ENCODE results near the gene TBX1. TPM values are rescaled to one million over a fixed set of nuclear protein-coding genes. Genes with fewer than 3 reads are reported as not detected.
A peak's percentile ranks its signal among the peaks of the same experiment; 100 is the strongest.

Gene TBX1
- total and polyA plus RNA-seq, 4 donors: 1.1 to 7.8 (median 4.0) TPM

DNA sequence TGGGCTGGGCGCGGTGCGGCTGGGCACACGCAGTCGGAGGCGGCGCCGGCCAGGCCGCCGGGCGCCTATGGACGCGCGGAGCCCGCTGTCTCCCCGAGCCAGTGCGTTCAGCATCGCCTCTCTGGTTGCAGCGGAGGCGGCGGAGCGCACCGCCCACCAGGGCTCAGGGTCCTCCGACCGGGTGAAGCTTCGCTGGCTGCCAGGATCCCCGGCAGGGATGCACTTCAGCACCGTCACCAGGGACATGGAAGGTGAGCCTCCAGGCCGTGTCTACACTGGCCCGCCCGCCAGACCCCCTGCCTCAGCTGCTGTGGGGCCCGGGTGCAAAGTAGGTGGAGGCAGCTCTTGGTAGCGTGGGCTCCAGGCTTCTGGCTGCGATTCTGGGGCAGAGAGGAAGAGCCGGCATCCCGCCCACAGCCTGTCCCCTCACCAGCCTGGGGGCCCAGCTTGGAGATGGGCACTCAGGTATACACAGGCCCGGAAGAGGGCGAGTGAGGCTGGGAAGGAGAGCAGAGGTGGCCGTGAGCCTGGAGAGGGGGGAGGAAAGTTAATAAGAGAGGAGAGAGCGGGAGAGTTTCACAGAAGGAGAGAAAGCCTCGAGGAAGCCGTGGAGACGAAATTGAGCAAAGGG lies 1.0 kb upstream of the TBX1 start:
- intact Hi-C loops (cut with DNase I): no loop called here
- Histone ChIP-seq H3K27ac (ENCODE audit: low read depth in 1 of 2, low read length in 2 of 2) (no peak overlapping the region), H3K27me3 (ENCODE audit: control insufficient read depth in 1 of 2, insufficient read depth in 2 of 2, low read length in 1 of 2) (no peaks in the 10 kb centered on the region), H3K4me1 (ENCODE audit: control insufficient read depth in 1 of 2, insufficient read depth in 2 of 2, low read length in 2 of 2) (no peaks in the 10 kb centered on the region), H3K4me3 (ENCODE audit: low read length in 2 of 2) (no peak overlapping the region), H3K9me3 (ENCODE audit: control insufficient read depth, low read length) (no peaks in the 10 kb centered on the region), H3K36me3 (ENCODE audit: control insufficient read depth in 1 of 2, insufficient read depth in 2 of 2, low read length in 1 of 2) (no peaks in the 10 kb centered on the region)
- DNase-seq: no peak
- no peak for ATAC-seq (ENCODE audit: low FRiP score)
- WGBS, 2 donors: 15 to 18% methylated on average over 40 to 43 of the region's 43 CpGs

DNA sequence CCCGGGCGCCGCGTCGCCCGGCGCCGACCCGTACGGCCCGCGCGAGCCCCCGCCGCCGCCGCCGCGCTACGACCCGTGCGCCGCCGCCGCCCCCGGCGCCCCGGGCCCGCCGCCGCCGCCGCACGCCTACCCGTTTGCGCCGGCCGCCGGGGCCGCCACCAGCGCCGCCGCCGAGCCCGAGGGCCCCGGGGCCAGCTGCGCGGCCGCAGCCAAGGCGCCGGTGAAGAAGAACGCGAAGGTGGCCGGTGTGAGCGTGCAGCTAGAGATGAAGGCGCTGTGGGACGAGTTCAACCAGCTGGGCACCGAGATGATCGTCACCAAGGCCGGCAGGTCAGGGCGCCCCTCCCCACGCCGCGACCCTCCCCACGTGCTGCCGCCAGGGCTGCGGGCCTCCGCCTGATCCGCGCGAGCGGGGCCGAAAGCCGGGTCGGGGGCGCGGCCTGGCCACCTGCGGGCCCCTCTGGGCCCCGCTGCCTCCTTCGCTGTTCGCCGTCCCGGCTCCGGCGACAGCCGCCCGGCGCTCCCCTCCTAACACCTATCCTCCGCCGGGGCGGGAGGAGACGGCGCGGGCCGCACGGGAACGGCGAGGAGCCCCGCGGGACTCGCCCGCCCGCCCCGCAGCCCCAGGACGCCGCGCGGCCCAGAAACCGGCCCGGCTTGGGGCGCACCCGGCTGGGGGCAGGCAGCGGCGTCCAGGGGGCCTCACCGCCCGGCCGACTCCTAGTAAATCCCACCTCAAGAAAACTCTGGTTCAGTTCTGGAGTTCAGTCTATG lies 560 bp downstream of the TBX1 start:
- 19 to 35% methylated on average over 49 to 117 of the region's 117 CpGs for WGBS, 2 donors
- H3K36me3 ChIP-seq (ENCODE audit: control insufficient read depth in 1 of 2, insufficient read depth in 2 of 2, low read length in 1 of 2): no peaks in the 10 kb centered on the region
- peak overlapping the region; percentile 6 to 27 for H3K4me3 ChIP-seq (ENCODE audit: low read length in 2 of 2)
- no peak overlapping the region for H3K27ac ChIP-seq (ENCODE audit: low read depth in 1 of 2, low read length in 2 of 2)
- intact Hi-C loops (cut with DNase I): no loop called here
- H3K9me3 ChIP-seq (ENCODE audit: control insufficient read depth, low read length): no peaks in the 10 kb centered on the region
- DNase-seq (no peak), ATAC-seq (ENCODE audit: low FRiP score) (no peak)
- no peaks in the 10 kb centered on the region for H3K27me3 ChIP-seq (ENCODE audit: control insufficient read depth in 1 of 2, insufficient read depth in 2 of 2, low read length in 1 of 2)
- H3K4me1 ChIP-seq (ENCODE audit: control insufficient read depth in 1 of 2, insufficient read depth in 2 of 2, low read length in 2 of 2): no peaks in the 10 kb centered on the region

DNA sequence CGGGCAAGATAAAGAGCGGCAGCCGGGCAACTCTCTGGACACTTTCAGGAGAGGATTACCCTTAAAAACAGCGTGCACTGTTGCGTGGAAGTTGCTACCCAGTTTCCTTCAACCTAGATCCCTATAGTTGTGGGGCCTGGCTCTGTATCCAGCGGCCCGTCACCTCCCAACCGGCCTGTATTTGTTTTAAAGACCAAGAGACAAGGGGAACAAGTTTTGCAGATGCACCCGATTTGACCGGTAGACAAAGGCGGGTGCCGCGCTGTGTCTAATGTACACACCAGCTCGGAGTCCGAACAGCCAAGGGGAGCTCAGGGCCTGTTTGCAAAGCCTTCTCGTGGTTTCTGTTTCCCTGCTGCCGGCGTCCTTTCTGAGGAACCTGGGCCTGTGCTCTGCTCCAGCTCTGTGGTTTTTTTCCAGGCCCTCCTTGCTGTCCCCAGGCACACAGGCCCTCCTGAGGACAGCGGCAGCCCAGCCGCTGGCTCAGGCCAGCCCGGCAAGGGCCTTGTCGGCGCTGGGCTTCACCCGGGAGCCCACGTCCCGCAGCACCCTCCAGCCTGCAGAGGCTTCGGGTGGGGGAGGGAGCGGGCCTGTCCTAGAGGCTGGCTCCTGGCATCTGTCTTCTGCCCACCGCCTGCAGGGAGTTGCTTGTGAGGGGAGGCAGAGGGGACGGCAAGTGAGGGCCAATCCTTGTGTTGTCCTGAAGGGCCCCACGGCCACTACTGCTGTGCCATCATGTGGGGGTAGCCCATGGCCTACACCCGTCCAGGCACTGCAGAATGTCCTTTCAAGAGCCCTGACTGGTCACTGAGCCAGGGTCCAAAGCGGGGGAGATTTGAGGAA lies 1.4 kb downstream of the TBX1 start:
- WGBS, 2 donors: 90% methylated on average over 33 of the region's 33 CpGs
- Histone ChIP-seq H3K4me3 (ENCODE audit: low read length in 2 of 2) (no peak overlapping the region), H3K4me1 (ENCODE audit: control insufficient read depth in 1 of 2, insufficient read depth in 2 of 2, low read length in 2 of 2) (no peaks in the 10 kb centered on the region), H3K27ac (ENCODE audit: low read depth in 1 of 2, low read length in 2 of 2) (no peak overlapping the region), H3K27me3 (ENCODE audit: control insufficient read depth in 1 of 2, insufficient read depth in 2 of 2, low read length in 1 of 2) (no peaks in the 10 kb centered on the region), H3K9me3 (ENCODE audit: control insufficient read depth, low read length) (no peaks in the 10 kb centered on the region), H3K36me3 (ENCODE audit: control insufficient read depth in 1 of 2, insufficient read depth in 2 of 2, low read length in 1 of 2) (no peaks in the 10 kb centered on the region)
- intact Hi-C loops (cut with DNase I): no loop called here
- ATAC-seq (ENCODE audit: low FRiP score) (no peak), DNase-seq (no peak)

DNA sequence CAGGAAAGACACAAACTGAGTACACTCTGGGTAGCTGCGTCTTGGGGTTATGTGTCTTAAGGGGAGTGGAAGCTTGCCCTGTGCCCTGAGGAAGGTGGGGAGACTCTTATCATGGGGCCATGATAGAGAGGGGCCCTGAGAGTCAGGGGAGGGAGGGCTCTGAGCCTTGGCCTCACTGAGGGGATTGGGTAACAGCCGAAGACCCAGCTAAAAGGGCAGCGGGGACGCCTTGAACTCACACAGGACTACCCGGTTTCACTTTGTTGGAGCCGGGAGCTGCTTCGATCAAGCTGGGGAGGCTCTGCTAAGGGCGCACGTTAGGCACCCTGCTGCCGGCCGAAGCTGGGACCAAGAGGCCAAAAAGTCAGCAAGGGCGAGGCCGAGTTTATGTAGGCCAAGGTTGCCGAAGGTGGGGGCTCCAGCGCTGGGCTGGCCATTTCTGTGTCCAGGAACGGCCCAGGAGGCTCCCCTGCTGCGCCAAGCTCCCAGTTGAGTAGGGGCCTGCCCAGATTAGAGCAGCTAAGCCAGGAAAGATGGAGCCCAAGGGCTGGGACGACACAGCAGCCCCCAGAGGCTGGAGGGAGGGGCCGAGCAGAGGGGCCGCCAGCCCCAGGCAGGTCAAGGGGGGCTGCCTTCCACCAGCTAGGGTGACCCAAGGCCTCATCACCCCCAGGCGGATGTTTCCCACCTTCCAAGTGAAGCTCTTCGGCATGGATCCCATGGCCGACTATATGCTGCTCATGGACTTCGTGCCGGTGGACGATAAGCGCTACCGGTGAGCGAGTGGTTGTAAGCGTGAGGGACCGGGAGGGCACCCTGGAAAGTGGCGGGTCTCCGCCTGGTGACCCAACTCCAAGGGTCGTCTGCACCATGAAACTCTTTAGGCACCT lies 2.2 kb downstream of the TBX1 start:
- intact Hi-C loops (cut with DNase I): no loop called here
- ATAC-seq (ENCODE audit: low FRiP score): no peak
- Histone ChIP-seq H3K36me3 (ENCODE audit: control insufficient read depth in 1 of 2, insufficient read depth in 2 of 2, low read length in 1 of 2) (no peaks in the 10 kb centered on the region), H3K27ac (ENCODE audit: low read depth in 1 of 2, low read length in 2 of 2) (no peak overlapping the region), H3K4me3 (ENCODE audit: low read length in 2 of 2) (no peak overlapping the region), H3K27me3 (ENCODE audit: control insufficient read depth in 1 of 2, insufficient read depth in 2 of 2, low read length in 1 of 2) (no peaks in the 10 kb centered on the region), H3K9me3 (ENCODE audit: control insufficient read depth, low read length) (no peaks in the 10 kb centered on the region), H3K4me1 (ENCODE audit: control insufficient read depth in 1 of 2, insufficient read depth in 2 of 2, low read length in 2 of 2) (no peaks in the 10 kb centered on the region)
- WGBS, 2 donors: 93 to 95% methylated on average over 34 of the region's 34 CpGs
- no peak for DNase-seq

GRCh38 chr22:19763458-19764298 lies 3.1 kb downstream of the TBX1 start:
- intact Hi-C loops (cut with DNase I): no loop called here
- no peaks in the 10 kb centered on the region for H3K27me3 ChIP-seq (ENCODE audit: control insufficient read depth in 1 of 2, insufficient read depth in 2 of 2, low read length in 1 of 2)

DNA sequence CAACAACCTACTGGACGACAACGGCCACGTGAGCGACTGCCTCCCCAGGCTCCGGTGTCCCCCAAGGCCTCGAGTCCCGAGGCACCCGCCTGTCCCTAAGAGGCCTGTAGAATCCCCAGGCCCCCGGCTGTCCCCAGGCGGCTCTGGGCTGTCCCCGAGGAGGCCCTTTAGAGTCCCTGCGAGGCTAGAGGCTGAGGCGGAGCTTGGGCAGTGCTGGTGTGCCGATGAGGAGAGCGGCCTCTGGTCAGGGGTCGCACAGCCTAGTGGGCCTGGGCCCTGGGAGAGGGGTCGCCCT lies 3.7 kb downstream of the TBX1 start:
- Histone ChIP-seq H3K27me3 (ENCODE audit: control insufficient read depth in 1 of 2, insufficient read depth in 2 of 2, low read length in 1 of 2) (no peaks in the 10 kb centered on the region), H3K27ac (ENCODE audit: low read depth in 1 of 2, low read length in 2 of 2) (no peak overlapping the region), H3K36me3 (ENCODE audit: control insufficient read depth in 1 of 2, insufficient read depth in 2 of 2, low read length in 1 of 2) (no peaks in the 10 kb centered on the region), H3K4me3 (ENCODE audit: low read length in 2 of 2) (no peak overlapping the region), H3K9me3 (ENCODE audit: control insufficient read depth, low read length) (no peaks in the 10 kb centered on the region), H3K4me1 (ENCODE audit: control insufficient read depth in 1 of 2, insufficient read depth in 2 of 2, low read length in 2 of 2) (no peaks in the 10 kb centered on the region)
- intact Hi-C loops (cut with DNase I): no loop called here
- DNase-seq: no peak
- WGBS, 2 donors: 93 to 95% methylated on average over 17 of the region's 17 CpGs
- ATAC-seq (ENCODE audit: low FRiP score): no peak

More at GRCh38 chr22:19763458-19764298, 3.1 kb downstream of the TBX1 start:
- 87% methylated on average over 39 of the region's 39 CpGs for WGBS, 2 donors
- H3K27ac ChIP-seq (ENCODE audit: low read depth in 1 of 2, low read length in 2 of 2): no peak overlapping the region
- H3K4me3 ChIP-seq (ENCODE audit: low read length in 2 of 2): no peak overlapping the region
- no peak for DNase-seq
- H3K4me1 ChIP-seq (ENCODE audit: control insufficient read depth in 1 of 2, insufficient read depth in 2 of 2, low read length in 2 of 2): no peaks in the 10 kb centered on the region
- H3K36me3 ChIP-seq (ENCODE audit: control insufficient read depth in 1 of 2, insufficient read depth in 2 of 2, low read length in 1 of 2): no peaks in the 10 kb centered on the region
- ATAC-seq (ENCODE audit: low FRiP score): no peak
- H3K9me3 ChIP-seq (ENCODE audit: control insufficient read depth, low read length): no peaks in the 10 kb centered on the region

- H3K27ac ChIP-seq (ENCODE audit: low read depth in 1 of 2, low read length in 2 of 2): no peak overlapping the region
- intact Hi-C loops (cut with DNase I): no loop called here
- H3K9me3 ChIP-seq (ENCODE audit: control insufficient read depth, low read length): no peaks in the 10 kb centered on the region
- no peak for DNase-seq
- H3K4me1 ChIP-seq (ENCODE audit: control insufficient read depth in 1 of 2, insufficient read depth in 2 of 2, low read length in 2 of 2): no peaks in the 10 kb centered on the region
- no peaks in the 10 kb centered on the region for H3K36me3 ChIP-seq (ENCODE audit: control insufficient read depth in 1 of 2, insufficient read depth in 2 of 2, low read length in 1 of 2)
- no peak for ATAC-seq (ENCODE audit: low FRiP score)
- WGBS, 2 donors: 85 to 91% methylated on average over 25 of the region's 25 CpGs
- H3K4me3 ChIP-seq (ENCODE audit: low read length in 2 of 2): no peak overlapping the region
- no peaks in the 10 kb centered on the region for H3K27me3 ChIP-seq (ENCODE audit: control insufficient read depth in 1 of 2, insufficient read depth in 2 of 2, low read length in 1 of 2)
Observed at GRCh38 chr22:19764636-19765476, 4.3 kb downstream of the TBX1 start.

Measured in aorta (tissue), 5 donors.